GM12878 (cell line): ENCODE data around the gene TSPAN12. TPM values are rescaled to one million over a fixed set of nuclear protein-coding genes. Genes with fewer than 3 reads are reported as not detected.

Experiments
- BMI1 ChIP-seq: fragments of 450-650 bp; IDR thresholded peaks from 2 replicates; pipeline ENCODE4 v1.6.1; 2016; ENCODE audit warnings: mild to moderate bottlenecking, moderate library complexity, borderline replicate concordance
- ETV6 ChIP-seq, 2 experiments: fragments of 450-650 bp in 1 of 2; IDR thresholded peaks in 1 of 2; conservative IDR thresholded peaks in 1 of 2; 2 replicates each; pipeline ENCODE4 v1.6.1; 2014; ENCODE audit warnings: antibody characterized with exemption in 1 of 2, borderline replicate concordance in 1 of 2, low read depth in 1 of 2, mild to moderate bottlenecking in 1 of 2, moderate library complexity in 1 of 2
- MTA2 ChIP-seq: fragments of 450-650 bp; IDR thresholded peaks from 2 replicates; pipeline ENCODE4 v1.6.1; 2016; ENCODE audit warnings: low read depth, mild to moderate bottlenecking, moderate library complexity
- NR2C2 ChIP-seq: IDR thresholded peaks from 2 replicates; pipeline ENCODE4 v1.6.1; 2011; ENCODE audit warnings: borderline replicate concordance, low read depth; ENCODE audit not compliant: control insufficient read depth, insufficient read length
- ZSCAN29 ChIP-seq: fragments of 450-650 bp; IDR thresholded peaks from 2 replicates; pipeline ENCODE4 v1.6.1; 2017; ENCODE audit warnings: mild to moderate bottlenecking, moderate library complexity
- polyA plus RNA-seq, 11 experiments: library from polyadenylated mRNA; depleted of rRNA in 4 of 11; unstranded in 6 of 11; stranded (reverse) in 5 of 11; fragments of >200 nt; fragmentation: Nextera tagmentation in 4 of 11; fragmentation: Illumina TruSeq in 1 of 11; extraction: Ambion mirVana in 4 of 11; extraction: Trizol in 1 of 11; gene quantifications; 1 replicate in 1 of 11; 2 replicates in 10 of 11; pipeline versions ENCODE4 v1.2.1 to v1.2.3, GENCODE V29; 2011 to 2016; ENCODE audit warnings: inconsistent platforms in 2 of 11, missing spikeins in 2 of 11, low read depth in 1 of 11
- total RNA-seq, 4 experiments: library from RNA; depleted of rRNA in 3 of 4; stranded (reverse); fragments of >200 nt in 3 of 4; fragmentation: Illumina TruSeq in 1 of 4; extraction: Trizol in 1 of 4; gene quantifications; 2 replicates each; pipeline versions ENCODE4 v1.2.1 to v1.2.3, GENCODE V29; 2013 to 2021
- TF ChIP-seq, protein P1 (sequence below): fragments of 450-650 bp; IDR thresholded peaks from 2 replicates; pipeline ENCODE4 v1.6.1; 2017; ENCODE audit warnings: borderline replicate concordance
- TF ChIP-seq, protein P2 (sequence below): fragments of 450-650 bp; IDR thresholded peaks from 2 replicates; pipeline ENCODE4 v1.6.1; 2017; ENCODE audit warnings: mild to moderate bottlenecking, low read depth, inconsistent platforms; ENCODE audit not compliant: poor library complexity, severe bottlenecking

The TSPAN12 gene
- total and polyA plus RNA-seq, 10 of the 15 experiments (the other 5 are each of a cell fraction or from before 2014, with no cell fraction given): 0.67 to 110 (median 1.3) TPM

DNA sequence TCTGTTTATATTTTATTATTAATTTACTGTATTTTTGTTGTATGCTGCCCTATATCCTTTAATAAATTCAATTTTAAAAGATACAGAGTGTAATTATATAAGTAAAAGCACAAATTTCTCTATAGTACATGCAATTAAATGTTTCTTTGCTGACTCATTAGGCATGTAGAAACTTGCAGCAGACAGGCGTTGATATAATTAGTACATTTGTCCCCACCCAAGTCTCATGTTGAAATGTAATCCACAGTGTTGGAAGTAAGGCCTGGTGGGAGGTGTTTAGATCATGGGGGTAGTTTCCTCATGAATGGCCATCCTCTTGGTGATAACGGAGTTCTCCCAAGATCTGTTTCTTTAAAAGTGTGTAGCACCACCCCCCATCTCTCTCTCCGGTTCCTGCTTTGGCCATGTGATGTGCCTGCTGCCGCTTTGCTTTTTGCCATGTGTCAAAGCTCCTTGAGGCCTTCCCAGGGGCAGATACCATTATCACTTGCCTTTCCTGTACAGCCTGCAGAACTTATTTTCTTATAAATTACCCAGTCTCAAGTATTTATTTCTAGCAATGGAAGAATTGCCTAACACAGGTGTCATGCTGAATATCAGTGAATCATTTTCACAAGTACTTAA, 63.7 kb downstream of the TSPAN12 start (continued):
- TF ChIP-seq ZSCAN29: no peak
- TF ChIP-seq, protein P1, sequence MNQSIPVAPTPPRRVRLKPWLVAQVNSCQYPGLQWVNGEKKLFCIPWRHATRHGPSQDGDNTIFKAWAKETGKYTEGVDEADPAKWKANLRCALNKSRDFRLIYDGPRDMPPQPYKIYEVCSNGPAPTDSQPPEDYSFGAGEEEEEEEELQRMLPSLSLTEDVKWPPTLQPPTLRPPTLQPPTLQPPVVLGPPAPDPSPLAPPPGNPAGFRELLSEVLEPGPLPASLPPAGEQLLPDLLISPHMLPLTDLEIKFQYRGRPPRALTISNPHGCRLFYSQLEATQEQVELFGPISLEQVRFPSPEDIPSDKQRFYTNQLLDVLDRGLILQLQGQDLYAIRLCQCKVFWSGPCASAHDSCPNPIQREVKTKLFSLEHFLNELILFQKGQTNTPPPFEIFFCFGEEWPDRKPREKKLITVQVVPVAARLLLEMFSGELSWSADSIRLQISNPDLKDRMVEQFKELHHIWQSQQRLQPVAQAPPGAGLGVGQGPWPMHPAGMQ: no peak
- TF ChIP-seq, protein P2, sequence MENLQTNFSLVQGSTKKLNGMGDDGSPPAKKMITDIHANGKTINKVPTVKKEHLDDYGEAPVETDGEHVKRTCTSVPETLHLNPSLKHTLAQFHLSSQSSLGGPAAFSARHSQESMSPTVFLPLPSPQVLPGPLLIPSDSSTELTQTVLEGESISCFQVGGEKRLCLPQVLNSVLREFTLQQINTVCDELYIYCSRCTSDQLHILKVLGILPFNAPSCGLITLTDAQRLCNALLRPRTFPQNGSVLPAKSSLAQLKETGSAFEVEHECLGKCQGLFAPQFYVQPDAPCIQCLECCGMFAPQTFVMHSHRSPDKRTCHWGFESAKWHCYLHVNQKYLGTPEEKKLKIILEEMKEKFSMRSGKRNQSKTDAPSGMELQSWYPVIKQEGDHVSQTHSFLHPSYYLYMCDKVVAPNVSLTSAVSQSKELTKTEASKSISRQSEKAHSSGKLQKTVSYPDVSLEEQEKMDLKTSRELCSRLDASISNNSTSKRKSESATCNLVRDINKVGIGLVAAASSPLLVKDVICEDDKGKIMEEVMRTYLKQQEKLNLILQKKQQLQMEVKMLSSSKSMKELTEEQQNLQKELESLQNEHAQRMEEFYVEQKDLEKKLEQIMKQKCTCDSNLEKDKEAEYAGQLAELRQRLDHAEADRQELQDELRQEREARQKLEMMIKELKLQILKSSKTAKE: no peak
- no peak for TF ChIP-seq ETV6 (conservative IDR thresholded peaks at IDR 0.05 in 1 of 2, IDR thresholded peaks at IDR 0.05 in 1 of 2; ENCODE audit: borderline replicate concordance in 1 of 2, low read depth in 1 of 2)
- no peak for TF ChIP-seq MTA2
- TF ChIP-seq BMI1: no peak
- no peak for TF ChIP-seq NR2C2
